ENCODE results near the gene ZNF789. TPM values are rescaled to one million over a fixed set of nuclear protein-coding genes. Genes with fewer than 3 reads are reported as not detected.

The ZNF789 gene
- total and polyA plus RNA-seq, 4 donors, result 3.6 to 18.2 (median 12.6) TPM

DNA sequence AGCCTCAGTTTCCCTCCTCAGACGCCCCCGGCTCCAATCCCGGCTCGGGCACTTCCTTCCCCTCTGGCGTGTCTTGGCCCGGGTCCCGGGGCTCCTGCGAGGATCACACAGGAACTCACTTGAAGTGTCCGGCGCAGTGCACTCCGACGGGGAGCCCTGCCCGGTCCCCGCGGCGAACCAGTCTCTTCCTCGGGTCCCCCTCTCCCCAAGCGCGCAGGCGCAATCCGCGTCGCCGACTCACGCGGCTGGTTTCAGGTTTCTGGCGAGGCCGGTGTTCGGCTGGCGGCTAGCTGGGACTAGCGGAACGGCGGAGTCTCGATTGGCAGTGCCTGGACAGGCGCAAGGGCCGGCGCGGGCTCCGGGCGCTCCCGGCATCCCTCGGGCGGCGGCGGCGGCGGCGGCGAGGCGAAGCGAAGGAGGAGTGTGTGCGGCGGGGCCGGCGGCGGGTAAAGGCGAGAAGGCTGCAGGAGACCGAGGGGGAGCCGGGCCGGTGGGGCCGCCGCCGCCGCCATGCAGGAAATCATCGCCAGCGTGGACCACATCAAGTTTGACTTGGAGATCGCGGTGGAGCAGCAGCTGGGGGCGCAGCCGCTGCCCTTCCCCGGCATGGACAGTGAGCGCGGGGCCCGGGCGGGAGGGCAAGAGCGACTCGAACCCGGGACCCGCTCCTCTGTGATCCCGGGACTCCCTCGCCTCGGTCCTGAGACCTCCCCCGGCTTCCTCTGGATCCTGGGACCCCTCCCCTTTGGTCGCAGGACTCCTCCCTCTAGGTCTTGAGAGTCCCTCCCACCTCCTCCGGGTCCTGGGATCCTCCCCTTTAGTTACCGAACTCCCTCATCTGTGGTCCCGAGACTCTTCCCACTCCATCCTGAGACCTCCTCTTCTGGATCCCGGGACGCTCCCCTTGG is 33.9 kb upstream of the ZNF789 start, which contains the start of the genes CPSF4 and PTCD1:
TSS of gene CPSF4 (plus strand) at position 371 of the 908 bp plus-strand sequence. CDS start at position 511, 140 bp downstream.
TSS of gene PTCD1 (minus strand) at position 226 of the 908 bp plus-strand sequence. CDS start 3,556 bp downstream, outside the sequence.
- ATAC-seq (ENCODE audit: low FRiP score) (peak; percentile 97), DNase-seq (peak; percentile 97 to 99)
- no peaks in the 10 kb centered on the region for H3K9me3 ChIP-seq (ENCODE audit: control insufficient read depth, low read length)
- intact Hi-C loops (cut with DNase I), result no loop called here
- no peaks in the 10 kb centered on the region for H3K27me3 ChIP-seq (ENCODE audit: control insufficient read depth in 1 of 2, insufficient read depth in 2 of 2, low read length in 1 of 2)
- H3K4me3 ChIP-seq (ENCODE audit: low read length in 2 of 2), result peak within 1 kb of the TSS; percentile 62 to 85
- 0% methylated on average over 65 to 89 of the region's 89 CpGs for WGBS, 2 donors
- no peaks in the 10 kb centered on the region for H3K4me1 ChIP-seq (ENCODE audit: control insufficient read depth in 1 of 2, insufficient read depth in 2 of 2, low read length in 2 of 2)
- H3K27ac ChIP-seq (ENCODE audit: low read depth in 1 of 2, low read length in 2 of 2), result peak within 1 kb of the TSS in 1 of 2 donors; percentile 56
- no peaks in the 10 kb centered on the region for H3K36me3 ChIP-seq (ENCODE audit: control insufficient read depth in 1 of 2, insufficient read depth in 2 of 2, low read length in 1 of 2)

DNA sequence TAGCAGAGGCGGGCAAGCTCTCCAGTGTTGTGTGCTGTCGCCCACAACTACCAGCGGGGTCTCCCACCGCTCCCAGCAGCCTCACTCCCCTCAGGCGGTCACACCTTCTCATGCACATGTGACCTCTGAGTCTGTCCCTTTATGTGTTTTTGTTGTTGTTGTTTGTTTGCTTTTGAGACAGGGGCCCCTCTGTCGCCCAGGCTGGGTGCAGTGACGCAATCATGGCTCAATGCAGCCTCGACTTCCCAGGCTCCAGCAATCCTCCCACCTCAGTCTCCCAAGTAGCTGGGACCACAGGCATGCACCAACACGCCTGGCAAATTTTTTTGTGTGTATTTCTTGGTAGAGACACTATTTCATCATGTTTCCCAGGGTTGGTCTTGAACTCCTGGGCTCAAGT is 32.5 kb upstream of the ZNF789 start:
- H3K4me1 ChIP-seq (ENCODE audit: control insufficient read depth in 1 of 2, insufficient read depth in 2 of 2, low read length in 2 of 2), result no peaks in the 10 kb centered on the region
- ATAC-seq (ENCODE audit: low FRiP score) (no peak), DNase-seq (peak in 1 of 2 donors; percentile 62)
- H3K36me3 ChIP-seq (ENCODE audit: control insufficient read depth in 1 of 2, insufficient read depth in 2 of 2, low read length in 1 of 2), result peaks cover 0 to 4% of the 10 kb centered on the region in 2 donors
- WGBS, 2 donors, result 68 to 72% methylated on average over 9 of the region's 9 CpGs
- H3K4me3 ChIP-seq (ENCODE audit: low read length in 2 of 2), result no peak overlapping the region
- H3K27ac ChIP-seq (ENCODE audit: low read depth in 1 of 2, low read length in 2 of 2), result no peak overlapping the region
- no peaks in the 10 kb centered on the region for H3K27me3 ChIP-seq (ENCODE audit: control insufficient read depth in 1 of 2, insufficient read depth in 2 of 2, low read length in 1 of 2)
- intact Hi-C loops (cut with DNase I), result no loop called here
- H3K9me3 ChIP-seq (ENCODE audit: control insufficient read depth, low read length), result no peaks in the 10 kb centered on the region

DNA sequence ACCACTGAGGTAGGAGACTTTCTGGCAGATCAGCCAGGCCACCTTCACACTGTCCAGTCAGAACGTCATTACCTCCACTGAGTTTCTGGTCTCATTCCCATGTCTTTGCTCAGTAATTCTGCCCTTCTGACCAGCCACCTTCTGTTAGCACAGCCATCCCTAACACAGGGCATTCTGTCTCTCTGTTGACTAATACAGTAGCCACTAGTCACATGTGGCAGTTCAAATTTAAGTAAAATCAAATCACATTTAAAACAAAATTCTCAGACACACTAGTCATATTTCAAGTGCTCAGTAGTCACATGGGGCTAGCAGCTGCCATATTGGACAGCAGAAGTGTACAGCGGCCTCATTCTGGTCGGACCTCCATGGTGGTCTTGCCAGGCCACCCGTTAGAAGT is 26.6 kb upstream of the ZNF789 start:
- Histone ChIP-seq H3K27me3 (ENCODE audit: control insufficient read depth in 1 of 2, insufficient read depth in 2 of 2, low read length in 1 of 2) (no peaks in the 10 kb centered on the region), H3K4me1 (ENCODE audit: control insufficient read depth in 1 of 2, insufficient read depth in 2 of 2, low read length in 2 of 2) (no peaks in the 10 kb centered on the region), H3K9me3 (ENCODE audit: control insufficient read depth, low read length) (no peaks in the 10 kb centered on the region), H3K27ac (ENCODE audit: low read depth in 1 of 2, low read length in 2 of 2) (no peak overlapping the region), H3K36me3 (ENCODE audit: control insufficient read depth in 1 of 2, insufficient read depth in 2 of 2, low read length in 1 of 2) (peaks cover 4% of the 10 kb centered on the region in 2 donors), H3K4me3 (ENCODE audit: low read length in 2 of 2) (no peak overlapping the region)
- intact Hi-C loops (cut with DNase I), result no loop called here
- 87 to 89% methylated on average over 4 of the region's 4 CpGs for WGBS, 2 donors
- no peak for DNase-seq
- ATAC-seq (ENCODE audit: low FRiP score), result no peak

DNA sequence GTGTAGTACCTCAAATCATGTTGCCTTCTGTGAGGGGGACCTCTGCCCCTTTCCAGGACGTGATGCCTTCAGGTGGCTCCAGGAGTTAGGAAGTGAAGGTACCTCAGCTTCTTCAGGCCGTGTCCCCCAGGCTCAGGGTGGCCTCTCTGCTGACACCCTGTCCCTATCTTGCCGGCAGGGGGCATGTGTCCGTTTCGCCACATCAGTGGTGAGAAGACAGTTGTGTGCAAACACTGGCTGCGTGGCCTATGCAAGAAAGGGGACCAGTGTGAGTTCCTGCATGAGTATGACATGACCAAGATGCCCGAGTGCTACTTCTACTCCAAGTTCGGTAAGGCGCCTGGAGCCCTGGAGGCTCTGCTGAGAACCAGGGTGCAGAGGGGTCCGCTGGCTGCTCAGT is 24.7 kb upstream of the ZNF789 start:
- DNase-seq, result peak in 1 of 2 donors; percentile 57
- intact Hi-C loops (cut with DNase I), result no loop called here
- WGBS, 2 donors, result 88% methylated on average over 10 of the region's 10 CpGs

DNA sequence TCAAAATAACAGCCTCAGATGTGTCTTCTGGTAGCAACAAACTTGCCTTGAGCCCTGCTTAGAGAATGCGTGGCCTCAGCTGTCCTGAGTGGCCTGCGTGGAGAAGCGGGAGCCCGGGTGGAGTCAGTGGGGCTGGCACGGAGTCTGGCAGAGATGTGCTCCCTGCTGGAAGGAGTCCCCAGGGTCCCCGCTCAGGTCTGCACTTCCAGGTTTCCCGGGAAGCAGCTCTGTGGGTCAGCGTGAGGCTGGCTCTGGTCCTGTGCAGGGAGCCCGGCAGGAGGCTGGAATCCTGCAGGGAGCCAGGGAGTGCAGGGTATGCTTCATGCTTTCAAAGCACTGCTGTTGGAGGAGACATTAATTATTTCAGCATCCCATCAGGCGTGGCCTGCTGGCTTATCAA is 23.8 kb upstream of the ZNF789 start:
- Histone ChIP-seq H3K36me3 (ENCODE audit: control insufficient read depth in 1 of 2, insufficient read depth in 2 of 2, low read length in 1 of 2) (peaks cover 4% of the 10 kb centered on the region in 2 donors), H3K4me1 (ENCODE audit: control insufficient read depth in 1 of 2, insufficient read depth in 2 of 2, low read length in 2 of 2) (no peaks in the 10 kb centered on the region), H3K27ac (ENCODE audit: low read depth in 1 of 2, low read length in 2 of 2) (no peak overlapping the region), H3K9me3 (ENCODE audit: control insufficient read depth, low read length) (no peaks in the 10 kb centered on the region), H3K27me3 (ENCODE audit: control insufficient read depth in 1 of 2, insufficient read depth in 2 of 2, low read length in 1 of 2) (no peaks in the 10 kb centered on the region), H3K4me3 (ENCODE audit: low read length in 2 of 2) (no peak overlapping the region)
- intact Hi-C loops (cut with DNase I), result no loop called here
- no peak for ATAC-seq (ENCODE audit: low FRiP score)
- DNase-seq, result peak in 1 of 2 donors; percentile 57
- WGBS, 2 donors, result 88% methylated on average over 10 of the region's 10 CpGs

More for the DNA sequence above, 24.7 kb upstream of the ZNF789 start:
- Histone ChIP-seq H3K4me1 (ENCODE audit: control insufficient read depth in 1 of 2, insufficient read depth in 2 of 2, low read length in 2 of 2) (no peaks in the 10 kb centered on the region), H3K36me3 (ENCODE audit: control insufficient read depth in 1 of 2, insufficient read depth in 2 of 2, low read length in 1 of 2) (peaks cover 4% of the 10 kb centered on the region in 2 donors), H3K27me3 (ENCODE audit: control insufficient read depth in 1 of 2, insufficient read depth in 2 of 2, low read length in 1 of 2) (no peaks in the 10 kb centered on the region), H3K9me3 (ENCODE audit: control insufficient read depth, low read length) (no peaks in the 10 kb centered on the region), H3K27ac (ENCODE audit: low read depth in 1 of 2, low read length in 2 of 2) (no peak overlapping the region), H3K4me3 (ENCODE audit: low read length in 2 of 2) (no peak overlapping the region)
- ATAC-seq (ENCODE audit: low FRiP score), result no peak

DNA sequence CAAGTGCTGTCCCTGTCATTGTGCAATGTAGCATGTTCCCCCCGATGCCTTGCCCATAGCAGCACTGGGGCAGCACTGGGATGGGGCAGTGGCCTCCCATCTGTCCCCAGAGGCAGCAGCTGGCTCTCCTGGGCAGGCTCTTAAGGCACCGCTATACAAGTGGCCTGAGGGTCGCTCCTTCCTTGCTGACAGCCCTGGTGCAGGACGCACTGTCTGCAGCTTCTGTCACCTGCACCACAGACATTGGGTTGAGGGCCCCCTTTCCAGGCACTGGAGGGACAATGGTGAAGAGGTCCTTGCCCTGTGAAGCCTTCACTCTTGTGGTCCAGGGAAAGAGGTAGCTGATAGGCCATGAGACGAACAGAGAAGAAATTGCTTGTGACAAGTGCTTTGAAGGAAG is 23.4 kb upstream of the ZNF789 start:
- intact Hi-C loops (cut with DNase I), result no loop called here
- H3K27me3 ChIP-seq (ENCODE audit: control insufficient read depth in 1 of 2, insufficient read depth in 2 of 2, low read length in 1 of 2), result no peaks in the 10 kb centered on the region
- no peaks in the 10 kb centered on the region for H3K9me3 ChIP-seq (ENCODE audit: control insufficient read depth, low read length)
- DNase-seq (peak in 1 of 2 donors; percentile 64), ATAC-seq (ENCODE audit: low FRiP score) (no peak)
- H3K27ac ChIP-seq (ENCODE audit: low read depth in 1 of 2, low read length in 2 of 2), result no peak overlapping the region
- no peak overlapping the region for H3K4me3 ChIP-seq (ENCODE audit: low read length in 2 of 2)
- H3K36me3 ChIP-seq (ENCODE audit: control insufficient read depth in 1 of 2, insufficient read depth in 2 of 2, low read length in 1 of 2), result peaks cover 4 to 8% of the 10 kb centered on the region in 2 donors
- 93 to 94% methylated on average over 5 of the region's 5 CpGs for WGBS, 2 donors
- H3K4me1 ChIP-seq (ENCODE audit: control insufficient read depth in 1 of 2, insufficient read depth in 2 of 2, low read length in 2 of 2), result no peaks in the 10 kb centered on the region

DNA sequence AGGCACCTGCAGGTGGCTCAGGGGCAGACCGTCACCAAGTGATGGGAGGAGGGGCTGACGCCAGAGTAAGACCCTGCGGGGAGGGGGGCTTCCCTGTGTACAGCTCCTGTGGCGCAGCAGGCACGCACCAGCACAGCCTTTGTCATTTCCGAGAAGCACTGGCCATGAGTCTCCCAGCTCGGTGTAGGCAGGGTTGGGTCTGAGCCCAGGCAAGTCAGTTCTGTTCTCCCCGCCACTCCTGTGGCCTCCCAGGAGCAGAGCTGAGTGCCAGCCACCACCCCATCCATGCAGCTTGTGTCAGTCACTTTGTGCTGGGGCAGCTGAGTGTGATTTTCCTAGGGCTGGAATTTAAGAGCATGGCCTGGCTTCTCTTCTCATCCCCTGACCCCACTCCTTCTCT is 20.8 kb upstream of the ZNF789 start:
- Histone ChIP-seq H3K36me3 (ENCODE audit: control insufficient read depth in 1 of 2, insufficient read depth in 2 of 2, low read length in 1 of 2) (peaks cover 0 to 6% of the 10 kb centered on the region in 2 donors), H3K27me3 (ENCODE audit: control insufficient read depth in 1 of 2, insufficient read depth in 2 of 2, low read length in 1 of 2) (no peaks in the 10 kb centered on the region), H3K4me1 (ENCODE audit: control insufficient read depth in 1 of 2, insufficient read depth in 2 of 2, low read length in 2 of 2) (no peaks in the 10 kb centered on the region), H3K4me3 (ENCODE audit: low read length in 2 of 2) (no peak overlapping the region), H3K9me3 (ENCODE audit: control insufficient read depth, low read length) (no peaks in the 10 kb centered on the region), H3K27ac (ENCODE audit: low read depth in 1 of 2, low read length in 2 of 2) (no peak overlapping the region)
- intact Hi-C loops (cut with DNase I), result no loop called here
- no peak for DNase-seq
- 78 to 84% methylated on average over 8 of the region's 8 CpGs for WGBS, 2 donors
- ATAC-seq (ENCODE audit: low FRiP score), result no peak

DNA sequence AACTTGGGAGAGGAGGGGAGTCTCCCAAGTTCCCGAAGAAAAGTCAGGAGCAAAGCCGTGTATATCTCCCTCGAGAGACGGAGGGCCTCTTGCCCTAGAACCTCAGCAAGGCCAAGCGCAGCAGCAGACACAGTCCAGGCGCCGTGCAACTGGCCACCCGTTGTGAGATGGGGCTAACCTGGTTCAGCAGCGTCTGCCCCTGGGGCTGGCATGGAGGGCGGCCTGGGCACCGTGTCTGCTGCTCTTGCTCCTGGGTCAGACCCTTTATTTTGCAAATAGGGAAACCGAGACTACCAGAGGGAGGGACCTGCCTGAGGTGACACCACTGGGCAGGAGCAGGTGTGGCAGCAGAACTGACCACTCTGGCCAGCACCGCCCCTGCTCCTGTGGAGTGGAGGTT is 20.1 kb upstream of the ZNF789 start:
- DNase-seq, result no peak
- intact Hi-C loops (cut with DNase I), result no loop called here
- Histone ChIP-seq H3K9me3 (ENCODE audit: control insufficient read depth, low read length) (no peaks in the 10 kb centered on the region), H3K4me3 (ENCODE audit: low read length in 2 of 2) (no peak overlapping the region), H3K4me1 (ENCODE audit: control insufficient read depth in 1 of 2, insufficient read depth in 2 of 2, low read length in 2 of 2) (no peaks in the 10 kb centered on the region), H3K27me3 (ENCODE audit: control insufficient read depth in 1 of 2, insufficient read depth in 2 of 2, low read length in 1 of 2) (no peaks in the 10 kb centered on the region), H3K36me3 (ENCODE audit: control insufficient read depth in 1 of 2, insufficient read depth in 2 of 2, low read length in 1 of 2) (peaks cover 0 to 6% of the 10 kb centered on the region in 2 donors), H3K27ac (ENCODE audit: low read depth in 1 of 2, low read length in 2 of 2) (no peak overlapping the region)
- no peak for ATAC-seq (ENCODE audit: low FRiP score)
- WGBS, 2 donors, result 83 to 87% methylated on average over 13 of the region's 13 CpGs

DNA sequence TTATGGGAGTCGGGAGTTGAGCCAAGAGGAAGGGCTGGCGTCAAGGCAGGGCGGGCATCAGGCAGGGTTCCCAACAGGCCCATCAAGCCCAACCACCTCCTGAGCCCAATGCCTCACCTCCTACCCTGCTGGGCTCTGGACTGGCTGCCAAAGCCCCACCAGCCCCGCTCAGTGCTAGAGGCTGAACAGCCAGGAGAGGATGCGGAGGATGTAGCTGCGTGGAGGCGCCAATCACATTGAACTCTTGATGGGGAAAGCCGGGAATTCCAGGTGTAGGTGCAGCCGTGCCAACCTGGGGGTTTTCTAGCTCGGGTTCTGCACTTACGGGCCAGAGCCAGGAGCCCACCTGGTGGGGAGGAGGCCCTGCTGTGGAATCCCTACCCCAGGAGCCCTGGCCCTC is 19.6 kb upstream of the ZNF789 start:
- Histone ChIP-seq H3K4me3 (ENCODE audit: low read length in 2 of 2) (no peak overlapping the region), H3K9me3 (ENCODE audit: control insufficient read depth, low read length) (no peaks in the 10 kb centered on the region), H3K27me3 (ENCODE audit: control insufficient read depth in 1 of 2, insufficient read depth in 2 of 2, low read length in 1 of 2) (no peaks in the 10 kb centered on the region), H3K36me3 (ENCODE audit: control insufficient read depth in 1 of 2, insufficient read depth in 2 of 2, low read length in 1 of 2) (peaks cover 0 to 6% of the 10 kb centered on the region in 2 donors), H3K4me1 (ENCODE audit: control insufficient read depth in 1 of 2, insufficient read depth in 2 of 2, low read length in 2 of 2) (no peaks in the 10 kb centered on the region), H3K27ac (ENCODE audit: low read depth in 1 of 2, low read length in 2 of 2) (no peak overlapping the region)
- DNase-seq (no peak), ATAC-seq (ENCODE audit: low FRiP score) (no peak)
- intact Hi-C loops (cut with DNase I), result no loop called here
- 70 to 76% methylated on average over 11 of the region's 11 CpGs for WGBS, 2 donors

All from aorta (tissue), 5 donors.